Breast epithelium (tissue), 3 donors: ENCODE results near the gene CDC42SE1.

ENCODE experiments used
- CTCF ChIP-seq, 3 donors: fragments of 450-650 bp; IDR thresholded peaks; one replicate each; pipeline ENCODE4 v1.5.1; 2016 to 2017; ENCODE audit warnings: antibody characterized with exemption in 3 of 3, mild to moderate bottlenecking in 3 of 3, moderate library complexity in 3 of 3
- POLR2AphosphoS5 ChIP-seq, 3 donors: sonication (generic); formaldehyde crosslinking; IDR thresholded peaks; one replicate each; pipeline ENCODE4 v1.6.1; 2017; ENCODE audit warnings: antibody characterized with exemption in 3 of 3

GRCh38 chr1:151059109-151060006 lies at the start of gene CDC42SE1:
- TF ChIP-seq CTCF (IDR thresholded peaks at IDR 0.05), result peak; percentile 82 to 86 (median 85)
- peak; percentile 90 to 94 (median 90) for TF ChIP-seq POLR2AphosphoS5 (IDR thresholded peaks at IDR 0.05)
